Type B pancreatic cell (in vitro differentiated cells): ENCODE results near the gene AP1S3. TPM values are rescaled to one million over a fixed set of nuclear protein-coding genes. Genes with fewer than 3 reads are reported as not detected.

Experiments used
- DNase-seq: peaks from one replicate; pipeline ENCODE4 v3.0.0; 2021; ENCODE audit warnings: mixed read lengths; ENCODE audit not compliant: unreplicated experiment; ENCODE audit errors: extremely low spot score
- H3K27ac Mint-ChIP-seq: 2 replicates; pipeline ENCODE4 v1.8.0; 2021; ENCODE audit warnings: mild to moderate bottlenecking, mixed read lengths
- H3K27me3 Mint-ChIP-seq: 2 replicates; pipeline ENCODE4 v1.8.0; 2021; ENCODE audit warnings: mixed read lengths
- H3K36me3 Mint-ChIP-seq: 2 replicates; pipeline ENCODE4 v1.8.0; 2021; ENCODE audit warnings: mixed read lengths
- H3K4me1 Mint-ChIP-seq: one replicate; pipeline ENCODE4 v1.8.0; 2021; ENCODE audit warnings: mixed read lengths; ENCODE audit not compliant: unreplicated experiment
- H3K4me3 Mint-ChIP-seq: 2 replicates; pipeline ENCODE4 v1.8.0; 2021; ENCODE audit warnings: mild to moderate bottlenecking, mixed read lengths
- H3K9me3 Mint-ChIP-seq: 2 replicates; pipeline ENCODE4 v1.8.0; 2021; ENCODE audit warnings: mixed read lengths
- CTCF ChIP-seq: fragments of 200-600 bp; sonication (generic); conservative IDR thresholded peaks from 2 replicates; pipeline ENCODE4 v1.5.0; 2021; ENCODE audit warnings: antibody characterized with exemption, mild to moderate bottlenecking
- total RNA-seq: library from RNA; stranded (reverse); gene quantifications from 2 replicates; pipeline ENCODE4 v1.2.1, GENCODE V29; 2021; ENCODE audit warnings: low replicate concordance

AP1S3 gene
- total RNA-seq, 1 donor from 2014 or later = 7.8 TPM

GRCh38 chr2:223727562-223727961 lies 109.8 kb downstream of the AP1S3 start:
- H3K9me3 Mint-ChIP-seq = peaks cover 3% of the 10 kb centered on the region
- H3K4me1 Mint-ChIP-seq = peaks cover 30% of the 10 kb centered on the region
- DNase-seq = no peak
- no peak overlapping the region for H3K4me3 Mint-ChIP-seq
- TF ChIP-seq CTCF = peak; percentile 71
- H3K27ac Mint-ChIP-seq = no peak overlapping the region
- H3K36me3 Mint-ChIP-seq = no peaks in the 10 kb centered on the region
- H3K27me3 Mint-ChIP-seq = no peaks in the 10 kb centered on the region

- H3K4me1 Mint-ChIP-seq = peaks cover 33% of the 10 kb centered on the region
- H3K27ac Mint-ChIP-seq = peak overlapping the region; percentile 78
- no peak for TF ChIP-seq CTCF
- no peaks in the 10 kb centered on the region for H3K27me3 Mint-ChIP-seq
- no peak for DNase-seq
- no peaks in the 10 kb centered on the region for H3K36me3 Mint-ChIP-seq
- no peak overlapping the region for H3K4me3 Mint-ChIP-seq
- no peaks in the 10 kb centered on the region for H3K9me3 Mint-ChIP-seq
Measured at GRCh38 chr2:223725986-223726970, 111.1 kb downstream of the AP1S3 start.

GRCh38 chr2:223725494-223725893 lies 111.9 kb downstream of the AP1S3 start:
- Mint-ChIP-seq H3K27ac (peak overlapping the region; percentile 78), H3K9me3 (no peaks in the 10 kb centered on the region), H3K4me3 (no peak overlapping the region), H3K36me3 (no peaks in the 10 kb centered on the region), H3K4me1 (peaks cover 33% of the 10 kb centered on the region), H3K27me3 (no peaks in the 10 kb centered on the region)
- no peak for TF ChIP-seq CTCF
- DNase-seq = peak; percentile 73

GRCh38 chr2:223724861-223725260 lies 112.5 kb downstream of the AP1S3 start:
- DNase-seq = no peak
- H3K27me3 Mint-ChIP-seq = no peaks in the 10 kb centered on the region
- no peak for TF ChIP-seq CTCF
- H3K36me3 Mint-ChIP-seq = no peaks in the 10 kb centered on the region
- H3K9me3 Mint-ChIP-seq = no peaks in the 10 kb centered on the region
- peaks cover 29% of the 10 kb centered on the region for H3K4me1 Mint-ChIP-seq
- H3K4me3 Mint-ChIP-seq = no peak overlapping the region
- H3K27ac Mint-ChIP-seq = peak overlapping the region; percentile 78

GRCh38 chr2:223723954-223724411 lies 113.4 kb downstream of the AP1S3 start:
- TF ChIP-seq CTCF = no peak
- H3K36me3 Mint-ChIP-seq = peaks cover 5% of the 10 kb centered on the region
- H3K4me3 Mint-ChIP-seq = peak overlapping the region; percentile 68
- peaks cover 7% of the 10 kb centered on the region for H3K9me3 Mint-ChIP-seq
- peaks cover 3% of the 10 kb centered on the region for H3K27me3 Mint-ChIP-seq
- H3K4me1 Mint-ChIP-seq = peaks cover 29% of the 10 kb centered on the region
- peak overlapping the region; percentile 40 for H3K27ac Mint-ChIP-seq
- DNase-seq = no peak
